PFSK-1 (cell line): ENCODE data around the gene BLID.

ENCODE experiments used
- POLR2AphosphoS5 ChIP-seq: IDR thresholded peaks from 2 replicates; pipeline ENCODE4 v1.6.1; 2012; ENCODE audit warnings: low read depth, mild to moderate bottlenecking, control low read depth, low read length, moderate library complexity
- SIN3A ChIP-seq: IDR thresholded peaks from 2 replicates; pipeline ENCODE4 v1.6.1; 2012; ENCODE audit warnings: mild to moderate bottlenecking, low read length, moderate library complexity, borderline replicate concordance; ENCODE audit not compliant: insufficient read depth
- TAF1 ChIP-seq: IDR thresholded peaks from 2 replicates; pipeline ENCODE4 v1.6.1; 2012; ENCODE audit warnings: low read length, control low read depth, borderline replicate concordance; ENCODE audit not compliant: insufficient read depth
- TF ChIP-seq, protein P1 (sequence below), 2 experiments: IDR thresholded peaks; 2 replicates each; pipeline versions ENCODE4 v1.6.1 to v1.8.0; 2011 to 2012; ENCODE audit warnings: low read depth in 2 of 2, low read length in 2 of 2, control low read depth in 1 of 2, inconsistent platforms in 1 of 2, mild to moderate bottlenecking in 1 of 2, moderate library complexity in 1 of 2; ENCODE audit not compliant: insufficient read depth in 1 of 2

DNA sequence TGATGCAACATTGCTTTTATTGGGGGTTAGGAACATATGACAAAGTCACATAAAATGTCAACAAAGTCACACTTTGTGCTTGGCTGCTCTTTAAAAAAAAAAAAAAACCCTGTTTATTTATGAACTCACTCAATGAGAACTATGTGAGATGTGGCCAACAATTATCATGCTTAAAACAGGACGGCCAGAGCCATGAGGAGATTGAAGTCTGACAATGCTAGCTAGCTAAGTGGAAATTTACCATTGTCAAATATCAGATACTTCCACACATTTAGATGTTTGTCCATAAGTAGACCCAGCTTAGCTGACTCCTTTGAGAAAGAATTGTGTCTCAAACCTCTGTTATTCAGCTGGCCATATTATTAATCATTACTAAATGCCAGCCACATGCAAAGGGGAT is 26.9 kb downstream of the BLID start:
- 0 out of 2 replicates have a peak, but pooled peaks have one; percentile 37 for TF ChIP-seq POLR2AphosphoS5
- TF ChIP-seq, protein P1, sequence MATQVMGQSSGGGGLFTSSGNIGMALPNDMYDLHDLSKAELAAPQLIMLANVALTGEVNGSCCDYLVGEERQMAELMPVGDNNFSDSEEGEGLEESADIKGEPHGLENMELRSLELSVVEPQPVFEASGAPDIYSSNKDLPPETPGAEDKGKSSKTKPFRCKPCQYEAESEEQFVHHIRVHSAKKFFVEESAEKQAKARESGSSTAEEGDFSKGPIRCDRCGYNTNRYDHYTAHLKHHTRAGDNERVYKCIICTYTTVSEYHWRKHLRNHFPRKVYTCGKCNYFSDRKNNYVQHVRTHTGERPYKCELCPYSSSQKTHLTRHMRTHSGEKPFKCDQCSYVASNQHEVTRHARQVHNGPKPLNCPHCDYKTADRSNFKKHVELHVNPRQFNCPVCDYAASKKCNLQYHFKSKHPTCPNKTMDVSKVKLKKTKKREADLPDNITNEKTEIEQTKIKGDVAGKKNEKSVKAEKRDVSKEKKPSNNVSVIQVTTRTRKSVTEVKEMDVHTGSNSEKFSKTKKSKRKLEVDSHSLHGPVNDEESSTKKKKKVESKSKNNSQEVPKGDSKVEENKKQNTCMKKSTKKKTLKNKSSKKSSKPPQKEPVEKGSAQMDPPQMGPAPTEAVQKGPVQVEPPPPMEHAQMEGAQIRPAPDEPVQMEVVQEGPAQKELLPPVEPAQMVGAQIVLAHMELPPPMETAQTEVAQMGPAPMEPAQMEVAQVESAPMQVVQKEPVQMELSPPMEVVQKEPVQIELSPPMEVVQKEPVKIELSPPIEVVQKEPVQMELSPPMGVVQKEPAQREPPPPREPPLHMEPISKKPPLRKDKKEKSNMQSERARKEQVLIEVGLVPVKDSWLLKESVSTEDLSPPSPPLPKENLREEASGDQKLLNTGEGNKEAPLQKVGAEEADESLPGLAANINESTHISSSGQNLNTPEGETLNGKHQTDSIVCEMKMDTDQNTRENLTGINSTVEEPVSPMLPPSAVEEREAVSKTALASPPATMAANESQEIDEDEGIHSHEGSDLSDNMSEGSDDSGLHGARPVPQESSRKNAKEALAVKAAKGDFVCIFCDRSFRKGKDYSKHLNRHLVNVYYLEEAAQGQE (IDR thresholded peaks at IDR 0.05; ENCODE audit: insufficient read depth in 1 of 2, low read depth in 2 of 2, low read length in 2 of 2), result no peak
- no peak for TF ChIP-seq SIN3A
- TF ChIP-seq TAF1, result no peak
